ENCODE data around the gene OR9I1. TPM values are rescaled to one million over a fixed set of nuclear protein-coding genes. Genes with fewer than 3 reads are reported as not detected.

OR9I1 gene
- total and polyA plus RNA-seq, 10 of the 15 experiments (the other 5 are each of a cell fraction or from before 2014, with no cell fraction given): not detected

DNA sequence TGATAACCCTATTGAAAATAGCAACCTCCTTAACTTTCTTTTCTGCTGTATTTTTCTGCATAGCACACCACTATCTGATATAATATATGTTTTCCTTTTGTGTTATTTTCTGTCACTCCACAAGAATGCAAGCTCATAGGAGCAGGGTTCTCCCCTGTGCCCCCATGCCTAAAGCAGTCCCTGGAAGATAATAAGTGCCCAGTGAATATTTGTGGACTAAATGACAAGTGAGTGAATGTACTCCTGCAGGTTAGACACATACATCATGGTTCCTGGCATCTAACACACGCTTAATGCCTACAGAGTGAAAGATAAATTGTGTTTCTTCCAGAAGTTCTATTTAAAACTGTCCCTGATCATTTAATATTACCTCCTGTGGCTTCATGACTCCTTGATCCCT, 39.7 kb upstream of the OR9I1 start:
- RAD21 ChIA-PET (ENCODE audit: unreplicated experiment): no interaction called here
- H3K4me3 ChIP-seq: no peak overlapping the region
- CTCF ChIA-PET: no interaction called here
- no peak overlapping the region for H3K4me2 ChIP-seq (ENCODE audit: control insufficient read depth, insufficient read depth)
- no peaks in the 10 kb centered on the region for H3K9me3 ChIP-seq (replicated peaks; ENCODE audit: control insufficient read depth, insufficient read depth, low read length)
- BruUV-seq (replicated peaks): no TSS peak
- TF ChIP-seq FOS (IDR thresholded peaks at IDR 0.05; ENCODE audit: borderline replicate concordance, extremely low read depth, insufficient read length) (no peak), BCL11A (IDR thresholded peaks at IDR 0.05; ENCODE audit: low read depth, low read length) (no peak), TCF7 (IDR thresholded peaks at IDR 0.05; ENCODE audit: borderline replicate concordance) (no peak), EED (IDR thresholded peaks at IDR 0.05; ENCODE audit: low read depth) (no peak), CBX5 (IDR thresholded peaks at IDR 0.05; ENCODE audit: low read depth) (no peak), CREB1 (IDR thresholded peaks at IDR 0.05; ENCODE audit: low read depth) (no peak), ZNF622 (IDR thresholded peaks at IDR 0.05) (no peak), CEBPB (IDR thresholded peaks at IDR 0.05; ENCODE audit: borderline replicate concordance in 1 of 2, low read depth in 2 of 2, low read length in 2 of 2) (no peak), GABPA (IDR thresholded peaks at IDR 0.05; ENCODE audit: low read depth) (no peak), SMAD1 (IDR thresholded peaks at IDR 0.05; ENCODE audit: low read depth, partially characterized antibody) (no peak), RB1 (IDR thresholded peaks at IDR 0.05; ENCODE audit: borderline replicate concordance) (no peak)
- TF ChIP-seq, protein P1, sequence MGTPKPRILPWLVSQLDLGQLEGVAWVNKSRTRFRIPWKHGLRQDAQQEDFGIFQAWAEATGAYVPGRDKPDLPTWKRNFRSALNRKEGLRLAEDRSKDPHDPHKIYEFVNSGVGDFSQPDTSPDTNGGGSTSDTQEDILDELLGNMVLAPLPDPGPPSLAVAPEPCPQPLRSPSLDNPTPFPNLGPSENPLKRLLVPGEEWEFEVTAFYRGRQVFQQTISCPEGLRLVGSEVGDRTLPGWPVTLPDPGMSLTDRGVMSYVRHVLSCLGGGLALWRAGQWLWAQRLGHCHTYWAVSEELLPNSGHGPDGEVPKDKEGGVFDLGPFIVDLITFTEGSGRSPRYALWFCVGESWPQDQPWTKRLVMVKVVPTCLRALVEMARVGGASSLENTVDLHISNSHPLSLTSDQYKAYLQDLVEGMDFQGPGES (IDR thresholded peaks at IDR 0.05): no peak
- TF ChIP-seq, protein P2, sequence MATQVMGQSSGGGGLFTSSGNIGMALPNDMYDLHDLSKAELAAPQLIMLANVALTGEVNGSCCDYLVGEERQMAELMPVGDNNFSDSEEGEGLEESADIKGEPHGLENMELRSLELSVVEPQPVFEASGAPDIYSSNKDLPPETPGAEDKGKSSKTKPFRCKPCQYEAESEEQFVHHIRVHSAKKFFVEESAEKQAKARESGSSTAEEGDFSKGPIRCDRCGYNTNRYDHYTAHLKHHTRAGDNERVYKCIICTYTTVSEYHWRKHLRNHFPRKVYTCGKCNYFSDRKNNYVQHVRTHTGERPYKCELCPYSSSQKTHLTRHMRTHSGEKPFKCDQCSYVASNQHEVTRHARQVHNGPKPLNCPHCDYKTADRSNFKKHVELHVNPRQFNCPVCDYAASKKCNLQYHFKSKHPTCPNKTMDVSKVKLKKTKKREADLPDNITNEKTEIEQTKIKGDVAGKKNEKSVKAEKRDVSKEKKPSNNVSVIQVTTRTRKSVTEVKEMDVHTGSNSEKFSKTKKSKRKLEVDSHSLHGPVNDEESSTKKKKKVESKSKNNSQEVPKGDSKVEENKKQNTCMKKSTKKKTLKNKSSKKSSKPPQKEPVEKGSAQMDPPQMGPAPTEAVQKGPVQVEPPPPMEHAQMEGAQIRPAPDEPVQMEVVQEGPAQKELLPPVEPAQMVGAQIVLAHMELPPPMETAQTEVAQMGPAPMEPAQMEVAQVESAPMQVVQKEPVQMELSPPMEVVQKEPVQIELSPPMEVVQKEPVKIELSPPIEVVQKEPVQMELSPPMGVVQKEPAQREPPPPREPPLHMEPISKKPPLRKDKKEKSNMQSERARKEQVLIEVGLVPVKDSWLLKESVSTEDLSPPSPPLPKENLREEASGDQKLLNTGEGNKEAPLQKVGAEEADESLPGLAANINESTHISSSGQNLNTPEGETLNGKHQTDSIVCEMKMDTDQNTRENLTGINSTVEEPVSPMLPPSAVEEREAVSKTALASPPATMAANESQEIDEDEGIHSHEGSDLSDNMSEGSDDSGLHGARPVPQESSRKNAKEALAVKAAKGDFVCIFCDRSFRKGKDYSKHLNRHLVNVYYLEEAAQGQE (IDR thresholded peaks at IDR 0.05; ENCODE audit: low read depth, low read length): no peak
- TF ChIP-seq, protein P3, sequence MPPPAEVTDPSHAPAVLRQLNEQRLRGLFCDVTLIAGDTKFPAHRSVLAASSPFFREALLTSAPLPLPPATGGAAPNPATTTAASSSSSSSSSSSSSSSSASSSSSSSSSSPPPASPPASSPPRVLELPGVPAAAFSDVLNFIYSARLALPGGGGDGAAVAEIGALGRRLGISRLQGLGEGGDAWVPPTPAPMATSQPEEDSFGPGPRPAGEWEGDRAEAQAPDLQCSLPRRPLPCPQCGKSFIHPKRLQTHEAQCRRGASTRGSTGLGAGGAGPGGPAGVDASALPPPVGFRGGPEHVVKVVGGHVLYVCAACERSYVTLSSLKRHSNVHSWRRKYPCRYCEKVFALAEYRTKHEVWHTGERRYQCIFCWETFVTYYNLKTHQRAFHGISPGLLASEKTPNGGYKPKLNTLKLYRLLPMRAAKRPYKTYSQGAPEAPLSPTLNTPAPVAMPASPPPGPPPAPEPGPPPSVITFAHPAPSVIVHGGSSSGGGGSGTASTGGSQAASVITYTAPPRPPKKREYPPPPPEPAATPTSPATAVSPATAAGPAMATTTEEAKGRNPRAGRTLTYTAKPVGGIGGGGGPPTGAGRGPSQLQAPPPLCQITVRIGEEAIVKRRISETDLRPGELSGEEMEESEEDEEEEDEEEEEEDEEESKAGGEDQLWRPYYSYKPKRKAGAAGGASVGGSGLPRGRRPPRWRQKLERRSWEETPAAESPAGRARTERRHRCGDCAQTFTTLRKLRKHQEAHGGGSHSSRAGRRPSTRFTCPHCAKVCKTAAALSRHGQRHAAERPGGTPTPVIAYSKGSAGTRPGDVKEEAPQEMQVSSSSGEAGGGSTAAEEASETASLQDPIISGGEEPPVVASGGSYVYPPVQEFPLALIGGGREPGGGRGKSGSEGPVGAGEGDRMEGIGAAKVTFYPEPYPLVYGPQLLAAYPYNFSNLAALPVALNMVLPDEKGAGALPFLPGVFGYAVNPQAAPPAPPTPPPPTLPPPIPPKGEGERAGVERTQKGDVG (CRISPR knock-in tag; IDR thresholded peaks at IDR 0.05): no peak
- TF ChIP-seq, protein P4, sequence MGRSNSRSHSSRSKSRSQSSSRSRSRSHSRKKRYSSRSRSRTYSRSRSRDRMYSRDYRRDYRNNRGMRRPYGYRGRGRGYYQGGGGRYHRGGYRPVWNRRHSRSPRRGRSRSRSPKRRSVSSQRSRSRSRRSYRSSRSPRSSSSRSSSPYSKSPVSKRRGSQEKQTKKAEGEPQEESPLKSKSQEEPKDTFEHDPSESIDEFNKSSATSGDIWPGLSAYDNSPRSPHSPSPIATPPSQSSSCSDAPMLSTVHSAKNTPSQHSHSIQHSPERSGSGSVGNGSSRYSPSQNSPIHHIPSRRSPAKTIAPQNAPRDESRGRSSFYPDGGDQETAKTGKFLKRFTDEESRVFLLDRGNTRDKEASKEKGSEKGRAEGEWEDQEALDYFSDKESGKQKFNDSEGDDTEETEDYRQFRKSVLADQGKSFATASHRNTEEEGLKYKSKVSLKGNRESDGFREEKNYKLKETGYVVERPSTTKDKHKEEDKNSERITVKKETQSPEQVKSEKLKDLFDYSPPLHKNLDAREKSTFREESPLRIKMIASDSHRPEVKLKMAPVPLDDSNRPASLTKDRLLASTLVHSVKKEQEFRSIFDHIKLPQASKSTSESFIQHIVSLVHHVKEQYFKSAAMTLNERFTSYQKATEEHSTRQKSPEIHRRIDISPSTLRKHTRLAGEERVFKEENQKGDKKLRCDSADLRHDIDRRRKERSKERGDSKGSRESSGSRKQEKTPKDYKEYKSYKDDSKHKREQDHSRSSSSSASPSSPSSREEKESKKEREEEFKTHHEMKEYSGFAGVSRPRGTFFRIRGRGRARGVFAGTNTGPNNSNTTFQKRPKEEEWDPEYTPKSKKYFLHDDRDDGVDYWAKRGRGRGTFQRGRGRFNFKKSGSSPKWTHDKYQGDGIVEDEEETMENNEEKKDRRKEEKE (IDR thresholded peaks at IDR 0.05): no peak
- no peak overlapping the region for H3K9ac ChIP-seq (ENCODE audit: control insufficient read depth, insufficient read depth, low read length)
- intact Hi-C loops (cut with micrococcal nuclease; ENCODE audit: unreplicated experiment): no loop called here
- no peaks in the 10 kb centered on the region for H3K36me3 ChIP-seq (ENCODE audit: control insufficient read depth in 2 of 2, insufficient read depth in 2 of 2, low read length in 1 of 2)
- no peaks in the 10 kb centered on the region for H3K79me2 ChIP-seq (ENCODE audit: control insufficient read depth, insufficient read depth, low read length)
- in situ Hi-C loops (cut with MboI): no loop called here
- POLR2A ChIA-PET: no interaction called here
- 0% methylated on average over 1 of the region's 1 CpG for WGBS (ENCODE audit: insufficient coverage, insufficient replicate concordance, low lambda C conversion rate, missing lambda C conversion rate)
- no peak overlapping the region for H2AFZ ChIP-seq (ENCODE audit: control insufficient read depth, low read depth, low read length)
- SMC1A ChIA-PET (ENCODE audit: uncharacterized antibody, unreplicated experiment): no interaction called here
- ATAC-seq (no peak), FAIRE-seq (no peak), DNase-seq (ENCODE audit: low read depth, low spot score) (no peak)
- H3K27me3 ChIP-seq (replicated peaks in 1 of 2; ENCODE audit: control insufficient read depth in 2 of 2, insufficient read depth in 2 of 2, low read length in 1 of 2): no peaks in the 10 kb centered on the region; a peak in 1 of 4 replicates
- H4K20me1 ChIP-seq (ENCODE audit: control insufficient read depth, insufficient read depth): no peaks in the 10 kb centered on the region
- no peak overlapping the region for H3K27ac ChIP-seq (ENCODE audit: control insufficient read depth, insufficient read depth)
- no peaks in the 10 kb centered on the region for H3K4me1 ChIP-seq (ENCODE audit: control insufficient read depth, insufficient read depth, low read length)

Data from GM12878 (cell line).